Subcutaneous abdominal adipose tissue (tissue), 5 donors: ENCODE measurements around the gene SERTAD3.
"Not testable (repeated sequence)": the region's sequence is repeated elsewhere in the genome, so short reads cannot be mapped to it uniquely, and the experiment has no call there.

ENCODE experiments used
- H3K27ac ChIP-seq: one replicate; pipeline ENCODE4 v1.7.0; 2013; ENCODE audit warnings: low read depth, mild to moderate bottlenecking, inconsistent platforms, low read length, moderate library complexity
- H3K27me3 ChIP-seq, 5 donors: one replicate each; pipeline ENCODE4 v1.7.0; 2013; ENCODE audit warnings: low read length in 5 of 5, inconsistent platforms in 1 of 5; ENCODE audit not compliant: control insufficient read depth in 5 of 5, insufficient read depth in 4 of 5
- H3K36me3 ChIP-seq, 5 donors: one replicate each; pipeline ENCODE4 v1.7.0; 2013; ENCODE audit warnings: low read length in 5 of 5; ENCODE audit not compliant: control insufficient read depth in 5 of 5, insufficient read depth in 5 of 5
- H3K4me1 ChIP-seq, 5 donors: one replicate each; pipeline ENCODE4 v1.7.0; 2013; ENCODE audit warnings: low read length in 5 of 5, mild to moderate bottlenecking in 3 of 5, moderate library complexity in 1 of 5; ENCODE audit not compliant: control insufficient read depth in 5 of 5, insufficient read depth in 5 of 5
- H3K4me3 ChIP-seq, 5 donors: one replicate each; pipeline ENCODE4 v1.7.0; 2013; ENCODE audit warnings: low read length in 5 of 5, low read depth in 1 of 5
- H3K9ac ChIP-seq, 5 donors: one replicate each; pipeline ENCODE4 v1.7.0; 2013; ENCODE audit warnings: low read length in 5 of 5, mild to moderate bottlenecking in 4 of 5, moderate library complexity in 3 of 5
- H3K9me3 ChIP-seq, 5 donors: one replicate each; pipeline ENCODE4 v1.7.0; 2013; ENCODE audit warnings: low read length in 5 of 5; ENCODE audit not compliant: control insufficient read depth in 5 of 5
- donor health status: healthy.
- donor health status: healthy.
- donor health status: healthy.
- donor health status: healthy.
- donor health status: healthy.

The SERTAD3 gene

DNA sequence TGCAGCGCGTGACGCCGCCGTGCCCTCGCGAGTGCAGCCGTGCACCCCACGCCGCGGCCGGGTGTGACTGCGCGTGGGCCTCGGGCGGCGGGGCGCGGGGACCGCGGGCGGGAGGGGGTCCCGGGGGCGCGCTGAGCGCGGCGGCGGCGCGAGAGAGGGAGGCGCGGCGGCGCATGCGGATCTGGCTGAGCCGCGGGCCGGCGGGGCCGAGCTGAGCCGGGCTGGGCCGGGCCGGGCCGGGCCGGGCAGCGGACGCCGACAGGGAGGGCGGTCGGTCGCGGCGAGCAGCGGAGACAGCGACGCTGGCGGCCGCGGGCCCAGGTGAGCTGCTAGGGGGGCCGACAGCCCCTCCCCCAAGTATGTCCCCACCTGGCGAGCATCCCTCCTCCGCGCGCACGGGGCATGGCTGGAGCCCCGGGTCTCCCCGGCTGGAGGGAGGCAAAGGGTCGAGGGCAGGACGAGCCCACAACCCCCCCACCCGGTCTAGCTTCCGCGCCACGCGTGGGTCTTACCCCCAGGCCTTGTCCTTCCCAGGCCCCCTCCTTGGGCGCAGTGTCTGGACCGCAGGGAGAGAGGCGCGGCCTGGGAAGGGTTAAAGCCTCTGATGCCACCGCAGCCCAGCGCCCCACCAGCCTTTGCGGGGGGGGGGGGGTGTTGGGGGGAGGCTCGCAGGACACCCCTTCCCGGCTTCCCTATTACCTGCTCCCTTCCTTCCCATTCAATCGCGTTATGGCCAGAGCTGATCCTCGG, 23.0 kb upstream of the SERTAD3 start, which contains the start of gene SPTBN4:
Gene SPTBN4 (plus strand): TSS at position 17 of the 750 bp plus-strand sequence. CDS start 5,621 bp downstream, outside the sequence.
- no peaks in the 10 kb centered on the region for H3K27me3 ChIP-seq
- H3K9ac ChIP-seq: peak within 1 kb of the TSS in 3 of 5 donors; percentile 5 to 68 (median 37)
- H3K27ac ChIP-seq: peak within 1 kb of the TSS; percentile 98
- H3K9me3 ChIP-seq: no peaks in the 10 kb centered on the region
- peak within 1 kb of the TSS; percentile 67 to 74 (median 72) for H3K4me3 ChIP-seq
- H3K4me1 ChIP-seq: peaks cover 10 to 46% (median 40%) of the 10 kb centered on the region in 5 donors
- H3K36me3 ChIP-seq: no peaks in the 10 kb centered on the region

DNA sequence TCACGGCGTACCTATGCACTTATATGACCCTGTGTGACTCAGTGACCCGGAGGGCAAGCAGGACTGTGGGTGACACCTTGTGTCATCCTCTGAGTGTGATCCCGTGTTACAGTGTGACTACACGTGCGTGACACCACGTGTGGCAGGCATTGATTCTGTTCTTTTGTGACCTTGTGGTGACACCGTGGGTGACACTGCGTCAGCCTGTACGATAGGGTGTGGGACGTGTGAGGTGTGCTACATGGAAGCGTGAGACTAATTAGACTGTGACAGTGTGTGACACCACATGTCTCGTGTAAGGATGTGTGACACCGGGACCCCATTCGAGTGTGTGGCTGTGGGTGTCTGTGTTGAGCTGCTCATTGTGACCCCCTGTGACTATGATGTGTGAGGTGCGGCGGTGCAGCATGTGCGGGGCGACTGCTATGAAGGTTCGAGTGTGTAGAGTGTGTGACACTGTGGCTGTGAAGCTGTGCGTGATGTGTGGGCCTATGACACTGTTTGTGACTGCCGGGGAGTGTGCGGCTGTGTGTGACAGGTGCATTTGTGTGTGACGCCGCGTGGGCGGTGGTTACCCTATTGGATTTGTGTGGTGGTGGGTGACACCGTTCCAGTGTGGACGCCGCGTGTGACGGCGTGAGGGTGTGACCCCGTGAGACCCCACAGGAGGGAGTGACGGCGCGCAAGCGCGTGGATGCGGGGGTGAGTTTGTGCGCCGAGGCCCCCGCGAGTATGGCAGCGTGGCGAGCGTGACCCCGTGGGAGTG, 22.3 kb upstream of the SERTAD3 start:
- H3K27ac ChIP-seq: peak overlapping the region; percentile 98
- peak overlapping the region; percentile 67 to 74 (median 72) for H3K4me3 ChIP-seq
- no peaks in the 10 kb centered on the region for H3K27me3 ChIP-seq
- peaks cover 13 to 54% (median 46%) of the 10 kb centered on the region in 5 donors for H3K4me1 ChIP-seq
- H3K9me3 ChIP-seq: no peaks in the 10 kb centered on the region
- H3K9ac ChIP-seq: peak overlapping the region in 2 of 5 donors; percentile 5 to 66
- no peaks in the 10 kb centered on the region for H3K36me3 ChIP-seq

DNA sequence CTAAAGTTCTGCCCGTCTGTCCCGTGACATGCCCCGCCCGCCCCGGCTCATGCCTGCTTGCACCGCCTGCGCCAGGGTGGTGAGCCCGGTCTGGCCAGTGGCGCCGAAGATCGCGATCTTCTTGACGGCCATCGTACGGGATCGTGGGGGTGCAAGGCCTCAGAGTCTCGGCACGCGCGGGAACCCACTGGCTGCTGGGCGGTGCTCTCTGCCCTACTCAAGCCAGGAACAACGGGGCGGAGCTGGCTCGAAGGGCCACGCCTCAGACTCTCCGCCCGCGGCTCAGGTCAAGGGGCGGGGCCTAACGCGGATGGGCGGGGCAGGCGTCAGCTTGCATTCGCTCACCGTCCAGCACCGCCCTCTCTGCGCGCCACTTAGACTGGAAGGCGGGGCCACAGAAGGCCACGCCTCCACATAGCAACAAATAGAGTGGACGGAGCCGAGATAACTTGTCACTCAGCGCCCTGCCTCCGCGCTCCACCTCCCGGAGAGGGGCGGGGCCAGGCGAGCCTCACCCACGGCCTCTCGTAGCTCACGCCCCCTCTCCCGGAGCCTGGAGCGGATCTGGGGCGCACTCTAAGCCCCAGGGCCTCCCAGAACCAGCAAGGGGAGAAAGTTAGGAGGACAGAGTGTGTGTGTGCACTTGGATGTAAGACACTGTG, 21.6 kb upstream of the SERTAD3 start, which contains the start of gene BLVRB:
Gene BLVRB (minus strand): TSS at position 189 of the 662 bp plus-strand sequence. CDS start 57 bp downstream, at position 132.
- H3K9ac ChIP-seq: peak within 1 kb of the TSS; percentile 78 to 87 (median 86)
- no peaks in the 10 kb centered on the region for H3K36me3 ChIP-seq
- H3K9me3 ChIP-seq: no peaks in the 10 kb centered on the region
- no peaks in the 10 kb centered on the region for H3K27me3 ChIP-seq
- H3K4me3 ChIP-seq: peak within 1 kb of the TSS; percentile 72 to 82 (median 75)
- peak within 1 kb of the TSS; percentile 98 for H3K27ac ChIP-seq
- peaks cover 13 to 59% (median 53%) of the 10 kb centered on the region in 5 donors for H3K4me1 ChIP-seq

DNA sequence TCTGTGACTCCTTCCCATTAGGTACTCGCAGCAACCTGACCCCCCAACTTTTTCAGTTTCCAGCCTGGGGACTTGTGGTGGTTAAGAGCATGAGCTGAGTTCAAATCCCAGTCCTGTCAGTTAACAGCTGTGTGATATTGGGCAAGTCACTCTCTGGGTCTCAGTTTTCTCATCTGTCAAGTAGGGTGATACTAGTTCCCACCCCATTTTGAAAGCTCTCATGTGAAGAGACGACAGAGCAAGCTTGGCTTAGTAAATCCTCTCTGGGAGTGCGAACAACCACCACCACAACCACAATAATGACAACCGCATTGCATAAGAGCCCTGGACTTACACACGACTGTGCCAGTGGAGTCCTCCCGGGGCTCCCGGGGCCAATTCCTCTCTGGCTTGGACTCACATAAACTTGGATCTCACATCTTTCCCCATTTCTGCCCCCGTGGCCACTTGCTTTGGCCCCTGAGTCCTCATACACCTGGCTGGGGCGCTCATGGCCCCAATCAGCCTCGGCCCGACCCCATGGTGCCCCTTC, 21.0 kb upstream of the SERTAD3 start:
- no peaks in the 10 kb centered on the region for H3K9me3 ChIP-seq
- peak overlapping the region; percentile 98 for H3K27ac ChIP-seq
- peak overlapping the region; percentile 60 to 82 (median 75) for H3K4me3 ChIP-seq
- H3K4me1 ChIP-seq: peaks cover 13 to 59% (median 54%) of the 10 kb centered on the region in 5 donors
- no peaks in the 10 kb centered on the region for H3K27me3 ChIP-seq
- no peaks in the 10 kb centered on the region for H3K36me3 ChIP-seq
- H3K9ac ChIP-seq: peak overlapping the region; percentile 78 to 87 (median 86)

DNA sequence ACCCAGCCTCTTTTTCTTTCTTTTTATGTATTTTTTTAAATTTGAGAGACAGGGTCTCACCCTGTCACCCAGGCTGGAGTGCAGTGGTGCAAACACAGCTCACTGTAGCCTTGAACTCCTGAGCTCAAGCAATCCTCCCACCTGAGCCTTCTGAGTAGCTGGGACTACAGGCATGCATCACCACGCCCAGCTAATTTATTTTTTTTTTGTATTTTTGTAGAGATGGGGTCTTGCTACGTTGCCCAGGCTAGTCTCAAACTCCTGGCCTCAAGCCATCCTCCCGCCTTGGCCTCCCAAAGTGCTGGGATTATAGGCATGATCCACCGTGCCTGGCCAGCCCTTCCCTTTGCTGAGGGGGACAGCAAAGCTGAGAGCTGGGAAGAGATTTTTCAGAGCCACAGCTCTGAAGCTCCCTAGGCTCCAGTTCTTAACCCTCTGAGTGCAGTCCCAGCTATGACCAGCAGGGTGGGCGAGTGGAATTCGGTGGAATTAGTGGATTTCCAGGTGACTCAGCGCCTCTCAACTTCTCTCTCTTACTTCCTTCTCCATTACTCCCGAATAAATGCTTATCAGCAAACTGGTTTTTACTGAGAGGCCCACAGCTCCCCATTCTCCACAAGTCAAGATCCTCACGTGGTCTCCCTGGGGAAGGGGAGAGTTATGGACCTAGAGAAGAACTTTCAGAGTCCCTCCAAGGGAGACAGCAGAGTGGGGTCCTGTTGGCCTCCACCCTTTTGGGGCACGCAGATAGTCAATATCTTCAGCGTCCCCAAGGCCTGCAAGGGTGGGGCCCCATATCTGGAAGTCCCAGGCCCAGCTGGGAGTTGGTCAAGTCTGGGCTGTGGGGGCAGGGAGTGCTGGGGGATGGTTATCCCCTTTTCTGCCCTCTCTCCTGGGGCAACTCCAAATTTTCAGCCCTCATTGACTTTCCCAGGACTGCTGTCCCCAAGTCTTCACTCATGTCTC, 20.2 kb upstream of the SERTAD3 start:
- Histone ChIP-seq H3K27me3 (no peaks in the 10 kb centered on the region), H3K27ac (peak overlapping the region; percentile 98), H3K4me1 (peaks cover 13 to 63% (median 54%) of the 10 kb centered on the region in 5 donors), H3K9ac (peak overlapping the region; percentile 78 to 87 (median 86)), H3K4me3 (peak overlapping the region; percentile 60 to 82 (median 75)), H3K9me3 (no peaks in the 10 kb centered on the region), H3K36me3 (no peaks in the 10 kb centered on the region)

DNA sequence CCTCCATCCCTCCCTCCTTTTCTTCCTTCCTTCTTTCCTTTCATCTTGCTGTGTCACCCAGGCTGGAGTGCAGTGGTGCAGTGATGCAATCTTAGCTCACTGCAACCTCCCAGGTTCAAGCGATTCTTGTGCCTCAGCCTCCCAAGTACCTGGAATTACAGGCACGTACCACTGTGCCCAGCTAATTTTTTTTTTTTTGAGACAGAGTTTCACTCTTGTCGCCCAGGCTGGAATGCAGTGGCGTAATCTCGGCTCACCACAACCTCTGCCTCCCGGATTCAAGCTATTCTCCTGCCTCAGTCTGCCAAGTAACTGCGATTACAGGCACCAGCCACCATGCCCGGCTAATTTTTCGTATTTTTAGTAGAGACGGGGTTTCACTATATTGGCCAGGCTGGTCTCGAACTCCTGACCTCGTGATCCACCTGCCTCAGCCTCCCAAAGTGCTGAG, 19.5 kb upstream of the SERTAD3 start:
- H3K27me3 ChIP-seq, H3K36me3 ChIP-seq, H3K9me3 ChIP-seq: not testable (repeated sequence)
- Histone ChIP-seq H3K9ac (peak overlapping the region in 1 of 5 donors; percentile 41), H3K4me3 (peak overlapping the region in 3 of 5 donors; percentile 44 to 82 (median 75)), H3K27ac (peak overlapping the region; percentile 98), H3K4me1 (peaks cover 13 to 62% (median 54%) of the 10 kb centered on the region in 5 donors)

DNA sequence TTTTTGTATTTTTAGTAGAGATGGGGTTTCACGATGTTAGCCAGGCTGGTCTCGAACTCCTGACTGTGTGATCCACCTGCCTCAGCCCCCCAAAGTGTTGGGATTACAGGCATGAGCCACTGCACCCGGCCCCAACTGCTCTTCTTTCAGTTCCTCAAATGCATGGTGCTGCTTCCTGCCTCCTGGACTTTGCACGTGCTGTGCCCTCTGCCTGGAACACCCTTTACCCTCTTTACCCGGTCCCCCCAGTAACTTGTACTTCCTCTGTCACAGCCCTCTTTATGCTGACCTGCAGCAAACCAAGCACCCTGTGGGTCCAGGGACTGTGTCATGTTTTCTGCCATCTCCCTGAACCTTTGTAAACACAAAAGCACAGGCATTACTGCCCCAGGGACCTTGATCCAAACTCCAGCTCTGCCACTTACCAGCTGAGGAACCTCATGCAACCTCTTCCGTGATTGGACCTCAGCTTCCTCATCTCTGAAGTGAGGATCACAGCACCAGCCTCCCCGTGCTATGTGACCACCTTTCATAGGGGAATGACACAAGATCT, 17.6 kb upstream of the SERTAD3 start:
- Histone ChIP-seq H3K9me3 (no peaks in the 10 kb centered on the region), H3K4me3 (peak overlapping the region in 1 of 5 donors; percentile 34), H3K9ac (no peak overlapping the region), H3K27ac (no peak overlapping the region), H3K27me3 (no peaks in the 10 kb centered on the region), H3K36me3 (peaks cover 0 to 20% (median 9%) of the 10 kb centered on the region in 5 donors), H3K4me1 (peaks cover 13 to 53% (median 48%) of the 10 kb centered on the region in 5 donors)

DNA sequence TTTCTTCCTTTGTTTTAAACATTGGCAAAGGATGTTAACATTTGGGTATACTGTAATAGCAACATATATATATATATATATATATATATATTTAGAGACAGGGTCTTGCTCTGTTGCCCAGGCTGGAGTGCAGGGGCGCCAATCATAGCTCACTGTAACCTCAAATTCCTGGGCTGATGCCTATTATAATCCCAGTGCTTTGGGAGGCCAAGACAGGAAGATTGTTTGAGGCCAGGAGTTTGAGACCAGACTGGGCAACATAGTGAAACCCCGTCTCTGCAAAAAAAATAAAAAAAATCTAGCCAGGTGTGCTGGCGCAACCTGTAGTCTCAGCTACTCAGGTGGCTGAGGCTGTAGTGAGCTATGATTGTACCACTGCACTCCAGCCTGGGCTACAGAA, 16.1 kb upstream of the SERTAD3 start:
- Histone ChIP-seq H3K36me3 (peaks cover 0 to 28% (median 13%) of the 10 kb centered on the region in 5 donors), H3K9ac (no peak overlapping the region), H3K9me3 (no peaks in the 10 kb centered on the region), H3K27me3 (no peaks in the 10 kb centered on the region), H3K4me1 (peaks cover 7 to 41% (median 37%) of the 10 kb centered on the region in 5 donors), H3K4me3 (no peak overlapping the region), H3K27ac (no peak overlapping the region)
